Measurements from ENCODE around the gene SVEP1.
A peak's percentile ranks its signal among the peaks of the same experiment; 100 is the strongest.
"Not testable (repeated sequence)": the region's sequence is repeated elsewhere in the genome, so short reads cannot be mapped to it uniquely, and the experiment has no call there.

The SVEP1 gene

GRCh38 chr9:110579034-110579861, at the start of gene SVEP1:
Gene SVEP1, minus strand, starts transcription at chr9:110579741. Its CDS starts 198 bp downstream, at chr9:110579543.
- no peak for DNase-seq

GRCh38 chr9:110626101-110626829, 46.7 kb upstream of the SVEP1 start:
- DNase-seq, result no peak

- DNase-seq, result peak; percentile 14
Measured at GRCh38 chr9:110623462-110624025, 44.0 kb upstream of the SVEP1 start.

- no peak for DNase-seq
Measured at GRCh38 chr9:110622368-110622767, 42.8 kb upstream of the SVEP1 start.

- no peak for DNase-seq
Measured at GRCh38 chr9:110620726-110621125, 41.2 kb upstream of the SVEP1 start.

- no peak for DNase-seq
Measured at GRCh38 chr9:110619831-110620230, 40.3 kb upstream of the SVEP1 start.

GRCh38 chr9:110615498-110615897, 36.0 kb upstream of the SVEP1 start:
- no peak for DNase-seq

GRCh38 chr9:110614576-110614975, 35.0 kb upstream of the SVEP1 start:
- not testable (repeated sequence) for DNase-seq

GRCh38 chr9:110606179-110606790, 26.7 kb upstream of the SVEP1 start:
- no peak for DNase-seq

- no peak for DNase-seq
Measured at GRCh38 chr9:110605565-110605964, 26.0 kb upstream of the SVEP1 start.

GRCh38 chr9:110604171-110604601, 24.6 kb upstream of the SVEP1 start:
- DNase-seq, result no peak

- DNase-seq, result no peak
Measured at GRCh38 chr9:110602281-110602680, 22.7 kb upstream of the SVEP1 start.

- no peak for DNase-seq
Measured at GRCh38 chr9:110601098-110601497, 21.6 kb upstream of the SVEP1 start.

GRCh38 chr9:110599468-110599867, 19.9 kb upstream of the SVEP1 start:
- DNase-seq, result no peak

- DNase-seq, result no peak
Measured at GRCh38 chr9:110592044-110592830, 12.7 kb upstream of the SVEP1 start.

- no peak for DNase-seq
Measured at GRCh38 chr9:110591526-110591925, 12.0 kb upstream of the SVEP1 start.

GRCh38 chr9:110590816-110591215, 11.3 kb upstream of the SVEP1 start:
- no peak for DNase-seq

GRCh38 chr9:110588296-110588695, 8.8 kb upstream of the SVEP1 start:
- DNase-seq, result no peak

- no peak for DNase-seq
Measured at GRCh38 chr9:110583237-110583636, 3.7 kb upstream of the SVEP1 start.

GRCh38 chr9:110582156-110582555, 2.6 kb upstream of the SVEP1 start:
- DNase-seq, result no peak

GRCh38 chr9:110580850-110581249, 1.3 kb upstream of the SVEP1 start:
- no peak for DNase-seq

- DNase-seq, result no peak
Measured at GRCh38 chr9:110579862-110580219, 300 bp upstream of the SVEP1 start.
